ENCODE results near the gene MED13.
A peak's percentile ranks its signal among the peaks of the same experiment; 100 is the strongest.

DNA sequence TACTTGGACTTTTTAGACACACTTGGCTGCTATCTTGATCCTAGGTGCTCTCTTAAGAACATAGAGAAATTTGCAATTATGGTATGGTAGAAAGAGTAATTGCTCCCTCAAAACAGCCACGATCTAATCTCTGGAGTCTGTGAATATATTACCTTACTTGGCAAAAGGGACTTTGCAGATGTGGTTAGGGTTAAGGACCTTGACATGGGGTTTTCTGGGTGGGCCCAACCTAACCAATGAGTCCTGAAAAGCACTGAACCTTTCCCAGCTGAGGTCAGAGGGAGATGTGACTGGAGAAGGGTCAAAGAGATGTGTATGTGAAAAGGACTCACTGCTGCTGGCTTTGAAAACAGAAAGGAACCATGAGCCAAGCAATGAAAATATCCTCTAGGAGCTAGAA, 26.7 kb upstream of the MED13 start:
- TF ChIP-seq, protein P1, sequence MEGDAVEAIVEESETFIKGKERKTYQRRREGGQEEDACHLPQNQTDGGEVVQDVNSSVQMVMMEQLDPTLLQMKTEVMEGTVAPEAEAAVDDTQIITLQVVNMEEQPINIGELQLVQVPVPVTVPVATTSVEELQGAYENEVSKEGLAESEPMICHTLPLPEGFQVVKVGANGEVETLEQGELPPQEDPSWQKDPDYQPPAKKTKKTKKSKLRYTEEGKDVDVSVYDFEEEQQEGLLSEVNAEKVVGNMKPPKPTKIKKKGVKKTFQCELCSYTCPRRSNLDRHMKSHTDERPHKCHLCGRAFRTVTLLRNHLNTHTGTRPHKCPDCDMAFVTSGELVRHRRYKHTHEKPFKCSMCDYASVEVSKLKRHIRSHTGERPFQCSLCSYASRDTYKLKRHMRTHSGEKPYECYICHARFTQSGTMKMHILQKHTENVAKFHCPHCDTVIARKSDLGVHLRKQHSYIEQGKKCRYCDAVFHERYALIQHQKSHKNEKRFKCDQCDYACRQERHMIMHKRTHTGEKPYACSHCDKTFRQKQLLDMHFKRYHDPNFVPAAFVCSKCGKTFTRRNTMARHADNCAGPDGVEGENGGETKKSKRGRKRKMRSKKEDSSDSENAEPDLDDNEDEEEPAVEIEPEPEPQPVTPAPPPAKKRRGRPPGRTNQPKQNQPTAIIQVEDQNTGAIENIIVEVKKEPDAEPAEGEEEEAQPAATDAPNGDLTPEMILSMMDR (IDR thresholded peaks at IDR 0.05; ENCODE audit: low read depth, low read length, missing input control): no peak
- TF ChIP-seq, protein P2, sequence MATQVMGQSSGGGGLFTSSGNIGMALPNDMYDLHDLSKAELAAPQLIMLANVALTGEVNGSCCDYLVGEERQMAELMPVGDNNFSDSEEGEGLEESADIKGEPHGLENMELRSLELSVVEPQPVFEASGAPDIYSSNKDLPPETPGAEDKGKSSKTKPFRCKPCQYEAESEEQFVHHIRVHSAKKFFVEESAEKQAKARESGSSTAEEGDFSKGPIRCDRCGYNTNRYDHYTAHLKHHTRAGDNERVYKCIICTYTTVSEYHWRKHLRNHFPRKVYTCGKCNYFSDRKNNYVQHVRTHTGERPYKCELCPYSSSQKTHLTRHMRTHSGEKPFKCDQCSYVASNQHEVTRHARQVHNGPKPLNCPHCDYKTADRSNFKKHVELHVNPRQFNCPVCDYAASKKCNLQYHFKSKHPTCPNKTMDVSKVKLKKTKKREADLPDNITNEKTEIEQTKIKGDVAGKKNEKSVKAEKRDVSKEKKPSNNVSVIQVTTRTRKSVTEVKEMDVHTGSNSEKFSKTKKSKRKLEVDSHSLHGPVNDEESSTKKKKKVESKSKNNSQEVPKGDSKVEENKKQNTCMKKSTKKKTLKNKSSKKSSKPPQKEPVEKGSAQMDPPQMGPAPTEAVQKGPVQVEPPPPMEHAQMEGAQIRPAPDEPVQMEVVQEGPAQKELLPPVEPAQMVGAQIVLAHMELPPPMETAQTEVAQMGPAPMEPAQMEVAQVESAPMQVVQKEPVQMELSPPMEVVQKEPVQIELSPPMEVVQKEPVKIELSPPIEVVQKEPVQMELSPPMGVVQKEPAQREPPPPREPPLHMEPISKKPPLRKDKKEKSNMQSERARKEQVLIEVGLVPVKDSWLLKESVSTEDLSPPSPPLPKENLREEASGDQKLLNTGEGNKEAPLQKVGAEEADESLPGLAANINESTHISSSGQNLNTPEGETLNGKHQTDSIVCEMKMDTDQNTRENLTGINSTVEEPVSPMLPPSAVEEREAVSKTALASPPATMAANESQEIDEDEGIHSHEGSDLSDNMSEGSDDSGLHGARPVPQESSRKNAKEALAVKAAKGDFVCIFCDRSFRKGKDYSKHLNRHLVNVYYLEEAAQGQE (IDR thresholded peaks at IDR 0.05): no peak
- TF ChIP-seq, protein P3, sequence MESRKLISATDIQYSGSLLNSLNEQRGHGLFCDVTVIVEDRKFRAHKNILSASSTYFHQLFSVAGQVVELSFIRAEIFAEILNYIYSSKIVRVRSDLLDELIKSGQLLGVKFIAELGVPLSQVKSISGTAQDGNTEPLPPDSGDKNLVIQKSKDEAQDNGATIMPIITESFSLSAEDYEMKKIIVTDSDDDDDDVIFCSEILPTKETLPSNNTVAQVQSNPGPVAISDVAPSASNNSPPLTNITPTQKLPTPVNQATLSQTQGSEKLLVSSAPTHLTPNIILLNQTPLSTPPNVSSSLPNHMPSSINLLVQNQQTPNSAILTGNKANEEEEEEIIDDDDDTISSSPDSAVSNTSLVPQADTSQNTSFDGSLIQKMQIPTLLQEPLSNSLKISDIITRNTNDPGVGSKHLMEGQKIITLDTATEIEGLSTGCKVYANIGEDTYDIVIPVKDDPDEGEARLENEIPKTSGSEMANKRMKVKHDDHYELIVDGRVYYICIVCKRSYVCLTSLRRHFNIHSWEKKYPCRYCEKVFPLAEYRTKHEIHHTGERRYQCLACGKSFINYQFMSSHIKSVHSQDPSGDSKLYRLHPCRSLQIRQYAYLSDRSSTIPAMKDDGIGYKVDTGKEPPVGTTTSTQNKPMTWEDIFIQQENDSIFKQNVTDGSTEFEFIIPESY (IDR thresholded peaks at IDR 0.05): no peak
- TF ChIP-seq EGR1 (IDR thresholded peaks at IDR 0.05; ENCODE audit: low read depth in 2 of 2) (no peak), YY1 (IDR thresholded peaks at IDR 0.05) (peak; percentile 32), JUND (IDR thresholded peaks at IDR 0.05) (no peak), NR2F2 (IDR thresholded peaks at IDR 0.05) (no peak), TAF1 (conservative IDR thresholded peaks at IDR 0.05) (no peak), SP1 (IDR thresholded peaks at IDR 0.05) (peak; percentile 81), RAD21 (IDR thresholded peaks at IDR 0.05) (peak in 1 of 2 donors; percentile 48), GABPA (IDR thresholded peaks at IDR 0.05 in 1 of 2, conservative IDR thresholded peaks at IDR 0.05 in 1 of 2) (no peak)
- TF ChIP-seq, protein P4, sequence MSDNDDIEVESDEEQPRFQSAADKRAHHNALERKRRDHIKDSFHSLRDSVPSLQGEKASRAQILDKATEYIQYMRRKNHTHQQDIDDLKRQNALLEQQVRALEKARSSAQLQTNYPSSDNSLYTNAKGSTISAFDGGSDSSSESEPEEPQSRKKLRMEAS (IDR thresholded peaks at IDR 0.05): no peak
- TF ChIP-seq, protein P5, sequence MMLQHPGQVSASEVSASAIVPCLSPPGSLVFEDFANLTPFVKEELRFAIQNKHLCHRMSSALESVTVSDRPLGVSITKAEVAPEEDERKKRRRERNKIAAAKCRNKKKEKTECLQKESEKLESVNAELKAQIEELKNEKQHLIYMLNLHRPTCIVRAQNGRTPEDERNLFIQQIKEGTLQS (IDR thresholded peaks at IDR 0.05): no peak

All from liver (tissue), 3 donors.